ENCODE data around the gene CDKAL1.

GRCh38 chr6:21074484-21074883 lies 540.2 kb downstream of the CDKAL1 start:
- no peak for TF ChIP-seq CTCF (conservative IDR thresholded peaks at IDR 0.05; ENCODE audit: low read length)
- no peak for TF ChIP-seq EZH2phosphoT487 (IDR thresholded peaks at IDR 0.05; ENCODE audit: borderline replicate concordance)
